Stomach (tissue), 4 donors: ENCODE measurements around the gene RWDD4.

ENCODE experiments used
- EP300 ChIP-seq: sonication (generic); formaldehyde crosslinking; IDR thresholded peaks from one replicate; pipeline ENCODE4 v1.6.1; 2017; ENCODE audit warnings: antibody characterized with exemption
- POLR2A ChIP-seq, 4 donors: fragments of 450-650 bp; IDR thresholded peaks; one replicate each; pipeline ENCODE4 v1.6.1; 2016; ENCODE audit warnings: antibody characterized with exemption in 4 of 4, control low read depth in 2 of 4, mild to moderate bottlenecking in 1 of 4, moderate library complexity in 1 of 4
- POLR2AphosphoS5 ChIP-seq, 3 donors: sonication (generic); formaldehyde crosslinking; IDR thresholded peaks; one replicate each; pipeline ENCODE4 v1.6.1; 2016; ENCODE audit warnings: antibody characterized with exemption in 3 of 3
- TF ChIP-seq, protein P1 (sequence below), 7 experiments: fragments of 450-650 bp in 4 of 7; fragments of 200-600 bp in 3 of 7; sonication (generic) in 3 of 7; IDR thresholded peaks; one replicate each; pipeline ENCODE4 v1.5.1; 2016 to 2019; ENCODE audit warnings: antibody characterized with exemption in 7 of 7, control low read depth in 2 of 7, mild to moderate bottlenecking in 1 of 7

DNA sequence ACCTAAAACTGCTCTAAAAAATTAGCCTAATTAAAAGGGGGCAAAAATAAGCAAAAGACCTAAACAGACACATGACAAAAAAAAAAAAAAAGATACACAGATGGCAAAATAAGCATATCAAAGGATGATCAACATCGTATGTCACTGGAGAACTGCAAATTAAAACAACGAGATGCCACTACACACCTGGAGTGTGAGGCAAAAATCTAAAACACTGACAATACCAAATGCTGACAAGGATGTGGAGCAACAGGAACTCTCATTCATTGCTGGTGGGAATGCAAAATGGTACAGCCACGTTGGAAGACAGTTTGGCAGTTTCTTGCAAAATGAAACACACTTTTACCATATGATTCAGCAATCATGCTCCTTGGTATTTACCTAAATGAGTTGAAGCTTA is 64.2 kb downstream of the RWDD4 start:
- TF ChIP-seq, protein P1, sequence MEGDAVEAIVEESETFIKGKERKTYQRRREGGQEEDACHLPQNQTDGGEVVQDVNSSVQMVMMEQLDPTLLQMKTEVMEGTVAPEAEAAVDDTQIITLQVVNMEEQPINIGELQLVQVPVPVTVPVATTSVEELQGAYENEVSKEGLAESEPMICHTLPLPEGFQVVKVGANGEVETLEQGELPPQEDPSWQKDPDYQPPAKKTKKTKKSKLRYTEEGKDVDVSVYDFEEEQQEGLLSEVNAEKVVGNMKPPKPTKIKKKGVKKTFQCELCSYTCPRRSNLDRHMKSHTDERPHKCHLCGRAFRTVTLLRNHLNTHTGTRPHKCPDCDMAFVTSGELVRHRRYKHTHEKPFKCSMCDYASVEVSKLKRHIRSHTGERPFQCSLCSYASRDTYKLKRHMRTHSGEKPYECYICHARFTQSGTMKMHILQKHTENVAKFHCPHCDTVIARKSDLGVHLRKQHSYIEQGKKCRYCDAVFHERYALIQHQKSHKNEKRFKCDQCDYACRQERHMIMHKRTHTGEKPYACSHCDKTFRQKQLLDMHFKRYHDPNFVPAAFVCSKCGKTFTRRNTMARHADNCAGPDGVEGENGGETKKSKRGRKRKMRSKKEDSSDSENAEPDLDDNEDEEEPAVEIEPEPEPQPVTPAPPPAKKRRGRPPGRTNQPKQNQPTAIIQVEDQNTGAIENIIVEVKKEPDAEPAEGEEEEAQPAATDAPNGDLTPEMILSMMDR (IDR thresholded peaks at IDR 0.05): no peak
- TF ChIP-seq POLR2A (IDR thresholded peaks at IDR 0.05): no peak
- no peak for TF ChIP-seq EP300
- TF ChIP-seq POLR2AphosphoS5 (IDR thresholded peaks at IDR 0.05): no peak
